GM12878 (cell line): Measurements from ENCODE around the gene NRXN3.

ENCODE experiments used
- CEBPB ChIP-seq, 2 experiments: fragments of 150-350 bp in 1 of 2; IDR thresholded peaks; 2 replicates each; pipeline ENCODE4 v1.6.1; 2012 to 2014; ENCODE audit warnings: low read depth in 2 of 2, low read length in 2 of 2, borderline replicate concordance in 1 of 2, inconsistent platforms in 1 of 2
- CTCF ChIP-seq, 3 experiments: IDR thresholded peaks in 2 of 3; conservative IDR thresholded peaks in 1 of 3; 2 replicates each; pipeline ENCODE4 v1.5.1; 2011; ENCODE audit warnings: low read depth in 3 of 3, low read length in 3 of 3, mild to moderate bottlenecking in 3 of 3, control low read depth in 2 of 3, moderate library complexity in 2 of 3, inconsistent platforms in 1 of 3, mixed read lengths in 1 of 3; ENCODE audit not compliant: control insufficient read depth in 2 of 3, insufficient read depth in 1 of 3; ENCODE audit errors: extremely low read depth in 1 of 3
- FOXM1 ChIP-seq: IDR thresholded peaks from 2 replicates; pipeline ENCODE4 v1.6.1; 2012; ENCODE audit warnings: low read depth, mild to moderate bottlenecking, inconsistent platforms, low read length, moderate library complexity
- HSF1 ChIP-seq: fragments of 150-350 bp; IDR thresholded peaks from 2 replicates; pipeline ENCODE4 v1.6.1; 2014; ENCODE audit warnings: mild to moderate bottlenecking, low read depth, low read length
- KLF5 ChIP-seq: fragments of 450-650 bp; IDR thresholded peaks from 2 replicates; pipeline ENCODE4 v1.6.1; 2014; ENCODE audit warnings: mild to moderate bottlenecking; ENCODE audit not compliant: partially characterized antibody
- MXI1 ChIP-seq: fragments of 150-350 bp; IDR thresholded peaks from 2 replicates; pipeline ENCODE4 v1.6.1; 2011; ENCODE audit warnings: low read depth, mild to moderate bottlenecking, inconsistent platforms, low read length, improper control_type of control experiment
- NFYA ChIP-seq: IDR thresholded peaks from 2 replicates; pipeline ENCODE4 v1.6.1; 2011; ENCODE audit warnings: low read depth, mild to moderate bottlenecking, low read length, improper control_type of control experiment, borderline replicate concordance
- NR2C2 ChIP-seq: IDR thresholded peaks from 2 replicates; pipeline ENCODE4 v1.6.1; 2011; ENCODE audit warnings: borderline replicate concordance, low read depth; ENCODE audit not compliant: control insufficient read depth, insufficient read length
- RAD51 ChIP-seq: fragments of 450-650 bp; IDR thresholded peaks from 2 replicates; pipeline ENCODE4 v1.6.1; 2016; ENCODE audit warnings: moderate library complexity, mild to moderate bottlenecking, inconsistent platforms
- SIN3A ChIP-seq: IDR thresholded peaks from 2 replicates; pipeline ENCODE4 v1.6.1; 2012; ENCODE audit warnings: low read depth, low read length, improper control_type of control experiment
- TCF12 ChIP-seq: IDR thresholded peaks from 2 replicates; pipeline ENCODE4 v1.6.1; 2011; ENCODE audit warnings: low read depth, mild to moderate bottlenecking, low read length

GRCh38 chr14:79056879-79057278, 886.7 kb downstream of the NRXN3 start:
- TF ChIP-seq SIN3A (no peak), CTCF (IDR thresholded peaks at IDR 0.05 in 2 of 3, conservative IDR thresholded peaks at IDR 0.05 in 1 of 3; ENCODE audit: control insufficient read depth in 2 of 3, extremely low read depth in 1 of 3, insufficient read depth in 1 of 3, low read depth in 3 of 3, low read length in 3 of 3) (no peak), TCF12 (no peak), FOXM1 (no peak), CEBPB (IDR thresholded peaks at IDR 0.05; ENCODE audit: borderline replicate concordance in 1 of 2, low read depth in 2 of 2, low read length in 2 of 2) (no peak), NFYA (no peak), NR2C2 (no peak), KLF5 (no peak), MXI1 (no peak), HSF1 (no peak), RAD51 (no peak)
